Immature natural killer cell (primary cell): Measurements from ENCODE around the gene PPHLN1. TPM values are rescaled to one million over a fixed set of nuclear protein-coding genes. Genes with fewer than 3 reads are reported as not detected.

Source experiments
- DNase-seq, 3 donors: peaks; one replicate each; pipeline ENCODE4 v3.0.0; 2022; ENCODE audit warnings: mixed read lengths in 1 of 3
- H3K27ac Mint-ChIP-seq, 6 donors: one replicate each; pipeline ENCODE4 v1.8.0; 2020; ENCODE audit warnings: mixed read lengths in 6 of 6, mild to moderate bottlenecking in 5 of 6, inconsistent platforms in 4 of 6, moderate library complexity in 3 of 6
- H3K27me3 Mint-ChIP-seq, 3 donors: one replicate each; pipeline ENCODE4 v1.8.0; 2020 to 2021; ENCODE audit warnings: low read depth in 3 of 3, mild to moderate bottlenecking in 3 of 3, mixed read lengths in 3 of 3, moderate library complexity in 3 of 3, inconsistent platforms in 1 of 3
- H3K36me3 Mint-ChIP-seq, 3 donors: one replicate each; pipeline ENCODE4 v1.8.0; 2020; ENCODE audit warnings: mixed read lengths in 3 of 3, inconsistent platforms in 2 of 3, mild to moderate bottlenecking in 2 of 3
- H3K4me1 Mint-ChIP-seq, 2 donors: one replicate each; pipeline ENCODE4 v1.8.0; 2020; ENCODE audit warnings: inconsistent platforms in 2 of 2, mild to moderate bottlenecking in 2 of 2, mixed read lengths in 2 of 2, moderate library complexity in 1 of 2
- H3K4me3 Mint-ChIP-seq, 5 donors: one replicate each; pipeline ENCODE4 v1.8.0; 2020; ENCODE audit warnings: mild to moderate bottlenecking in 5 of 5, mixed read lengths in 5 of 5, inconsistent platforms in 3 of 5, moderate library complexity in 3 of 5
- H3K9me3 Mint-ChIP-seq, 6 donors: one replicate each; pipeline ENCODE4 v1.8.0; 2020; ENCODE audit warnings: mild to moderate bottlenecking in 6 of 6, mixed read lengths in 6 of 6, inconsistent platforms in 4 of 6, moderate library complexity in 3 of 6
- polyA plus RNA-seq, 3 donors: library from polyadenylated mRNA; unstranded; fragments of 300-500 nt; fragmentation: Illumina TruSeq; gene quantifications; one replicate each; pipeline ENCODE4 v1.2.3, GENCODE V29; 2021

PPHLN1 gene
- polyA plus RNA-seq, 3 donors from 2014 or later: 106 to 116 (median 107) TPM

- Mint-ChIP-seq H3K27ac (peak overlapping the region in 2 of 6 donors; percentile 12 to 23), H3K36me3 (peaks cover 13 to 20% (median 19%) of the 10 kb centered on the region in 3 donors), H3K4me3 (no peak overlapping the region), H3K9me3 (no peaks in the 10 kb centered on the region), H3K4me1 (peaks cover 0 to 17% of the 10 kb centered on the region in 2 donors), H3K27me3 (no peaks in the 10 kb centered on the region)
- DNase-seq: no peak
Observed at GRCh38 chr12:42402821-42403411, 76.9 kb downstream of the PPHLN1 start.

GRCh38 chr12:42407306-42407705 lies 81.3 kb downstream of the PPHLN1 start:
- peak overlapping the region in 1 of 6 donors; percentile 3 for H3K27ac Mint-ChIP-seq
- no peaks in the 10 kb centered on the region for H3K9me3 Mint-ChIP-seq
- H3K4me1 Mint-ChIP-seq: peaks cover 4 to 29% of the 10 kb centered on the region in 2 donors
- no peak overlapping the region for H3K4me3 Mint-ChIP-seq
- peaks cover 12 to 20% (median 14%) of the 10 kb centered on the region in 3 donors for H3K36me3 Mint-ChIP-seq
- peaks cover 0 to 1% (median 0%) of the 10 kb centered on the region in 3 donors for H3K27me3 Mint-ChIP-seq
- no peak for DNase-seq

- DNase-seq: no peak
- Mint-ChIP-seq H3K4me3 (no peak overlapping the region), H3K36me3 (peaks cover 14 to 20% (median 14%) of the 10 kb centered on the region in 3 donors), H3K9me3 (no peaks in the 10 kb centered on the region), H3K27me3 (peaks cover 0 to 1% (median 0%) of the 10 kb centered on the region in 3 donors), H3K4me1 (peaks cover 8 to 35% of the 10 kb centered on the region in 2 donors), H3K27ac (peak overlapping the region in 2 of 6 donors; percentile 33 to 71)
Observed at GRCh38 chr12:42409471-42409870, 83.5 kb downstream of the PPHLN1 start.

- Mint-ChIP-seq H3K9me3 (no peaks in the 10 kb centered on the region), H3K4me1 (peaks cover 8 to 32% of the 10 kb centered on the region in 2 donors), H3K4me3 (no peak overlapping the region), H3K27ac (no peak overlapping the region), H3K27me3 (peaks cover 0 to 1% (median 0%) of the 10 kb centered on the region in 3 donors), H3K36me3 (peaks cover 13 to 17% (median 13%) of the 10 kb centered on the region in 3 donors)
- DNase-seq: no peak
Observed at GRCh38 chr12:42410340-42410739, 84.4 kb downstream of the PPHLN1 start.

- no peak overlapping the region for H3K4me3 Mint-ChIP-seq
- no peaks in the 10 kb centered on the region for H3K9me3 Mint-ChIP-seq
- peaks cover 0 to 2% (median 0%) of the 10 kb centered on the region in 3 donors for H3K27me3 Mint-ChIP-seq
- H3K4me1 Mint-ChIP-seq: peaks cover 19 to 46% of the 10 kb centered on the region in 2 donors
- H3K36me3 Mint-ChIP-seq: peaks cover 5 to 13% (median 9%) of the 10 kb centered on the region in 3 donors
- no peak for DNase-seq
- H3K27ac Mint-ChIP-seq: no peak overlapping the region
Observed at GRCh38 chr12:42420395-42420794, 94.4 kb downstream of the PPHLN1 start.

GRCh38 chr12:42421844-42422779 lies 96.1 kb downstream of the PPHLN1 start:
- Mint-ChIP-seq H3K4me3 (no peak overlapping the region), H3K9me3 (no peaks in the 10 kb centered on the region), H3K27me3 (peaks cover 0 to 4% (median 0%) of the 10 kb centered on the region in 3 donors), H3K27ac (no peak overlapping the region), H3K36me3 (peaks cover 5 to 16% (median 6%) of the 10 kb centered on the region in 3 donors), H3K4me1 (peaks cover 19 to 41% of the 10 kb centered on the region in 2 donors)
- no peak for DNase-seq

GRCh38 chr12:42422785-42423184 lies 96.8 kb downstream of the PPHLN1 start:
- DNase-seq: no peak
- H3K27ac Mint-ChIP-seq: no peak overlapping the region
- no peak overlapping the region for H3K4me3 Mint-ChIP-seq
- H3K9me3 Mint-ChIP-seq: no peaks in the 10 kb centered on the region
- H3K4me1 Mint-ChIP-seq: peaks cover 17 to 40% of the 10 kb centered on the region in 2 donors
- peaks cover 0 to 5% (median 3%) of the 10 kb centered on the region in 3 donors for H3K27me3 Mint-ChIP-seq
- peaks cover 10 to 20% (median 12%) of the 10 kb centered on the region in 3 donors for H3K36me3 Mint-ChIP-seq

- peaks cover 26 to 36% (median 27%) of the 10 kb centered on the region in 3 donors for H3K36me3 Mint-ChIP-seq
- H3K27me3 Mint-ChIP-seq: peaks cover 0 to 3% (median 3%) of the 10 kb centered on the region in 3 donors
- DNase-seq: no peak
- no peaks in the 10 kb centered on the region for H3K9me3 Mint-ChIP-seq
- peaks cover 7 to 21% of the 10 kb centered on the region in 2 donors for H3K4me1 Mint-ChIP-seq
- H3K27ac Mint-ChIP-seq: peak overlapping the region in 1 of 6 donors; percentile 54
- no peak overlapping the region for H3K4me3 Mint-ChIP-seq
Observed at GRCh38 chr12:42426746-42427145, 100.8 kb downstream of the PPHLN1 start.

GRCh38 chr12:42428850-42429249 lies 102.9 kb downstream of the PPHLN1 start:
- Mint-ChIP-seq H3K36me3 (peaks cover 41 to 52% (median 41%) of the 10 kb centered on the region in 3 donors), H3K4me3 (no peak overlapping the region), H3K27ac (no peak overlapping the region), H3K27me3 (peaks cover 0 to 4% (median 3%) of the 10 kb centered on the region in 3 donors), H3K9me3 (no peaks in the 10 kb centered on the region), H3K4me1 (peaks cover 7 to 16% of the 10 kb centered on the region in 2 donors)
- DNase-seq: no peak

- no peak overlapping the region for H3K27ac Mint-ChIP-seq
- no peaks in the 10 kb centered on the region for H3K9me3 Mint-ChIP-seq
- peaks cover 0 to 3% (median 0%) of the 10 kb centered on the region in 3 donors for H3K27me3 Mint-ChIP-seq
- H3K4me1 Mint-ChIP-seq: peaks cover 0 to 4% of the 10 kb centered on the region in 2 donors
- DNase-seq: no peak
- H3K36me3 Mint-ChIP-seq: peaks cover 27 to 45% (median 32%) of the 10 kb centered on the region in 3 donors
- no peak overlapping the region for H3K4me3 Mint-ChIP-seq
Observed at GRCh38 chr12:42432517-42433140, 106.7 kb downstream of the PPHLN1 start.

GRCh38 chr12:42440608-42441007 lies 114.6 kb downstream of the PPHLN1 start:
- Mint-ChIP-seq H3K9me3 (peaks cover 0 to 5% (median 0%) of the 10 kb centered on the region in 6 donors), H3K4me3 (no peak overlapping the region), H3K27me3 (peaks cover 0 to 1% (median 0%) of the 10 kb centered on the region in 3 donors), H3K36me3 (peaks cover 27 to 57% (median 43%) of the 10 kb centered on the region in 3 donors), H3K27ac (no peak overlapping the region), H3K4me1 (no peaks in the 10 kb centered on the region)
- DNase-seq: no peak

- no peak overlapping the region for H3K4me3 Mint-ChIP-seq
- peaks cover 0 to 5% (median 0%) of the 10 kb centered on the region in 6 donors for H3K9me3 Mint-ChIP-seq
- no peaks in the 10 kb centered on the region for H3K4me1 Mint-ChIP-seq
- H3K27me3 Mint-ChIP-seq: peaks cover 0 to 1% (median 0%) of the 10 kb centered on the region in 3 donors
- H3K36me3 Mint-ChIP-seq: peaks cover 33 to 67% (median 55%) of the 10 kb centered on the region in 3 donors
- no peak for DNase-seq
- H3K27ac Mint-ChIP-seq: no peak overlapping the region
Observed at GRCh38 chr12:42442311-42442759, 116.4 kb downstream of the PPHLN1 start.

- H3K4me3 Mint-ChIP-seq: no peak overlapping the region
- H3K27ac Mint-ChIP-seq: no peak overlapping the region
- peaks cover 0 to 5% (median 0%) of the 10 kb centered on the region in 6 donors for H3K9me3 Mint-ChIP-seq
- no peak for DNase-seq
- peaks cover 33 to 72% (median 60%) of the 10 kb centered on the region in 3 donors for H3K36me3 Mint-ChIP-seq
- no peaks in the 10 kb centered on the region for H3K4me1 Mint-ChIP-seq
- peaks cover 0 to 1% (median 0%) of the 10 kb centered on the region in 3 donors for H3K27me3 Mint-ChIP-seq
Observed at GRCh38 chr12:42442888-42443287, 116.9 kb downstream of the PPHLN1 start.
